Peyer's patch (tissue), 4 donors: ENCODE measurements around the gene SERPINB1. TPM values are rescaled to one million over a fixed set of nuclear protein-coding genes. Genes with fewer than 3 reads are reported as not detected.

ENCODE experiments used
- DNase-seq, 3 donors: peaks; one replicate each; pipeline ENCODE4 v3.0.0-alpha.2; 2017 to 2019
- H3K27ac ChIP-seq, 4 donors: fragments of 200-600 bp; sonication (generic); one replicate each; pipeline ENCODE4 v1.5.1; 2016 to 2019
- H3K27me3 ChIP-seq, 2 donors: fragments of 200-600 bp; sonication (generic); one replicate each; pipeline ENCODE4 v1.5.1; 2019
- H3K36me3 ChIP-seq, 3 donors: fragments of 200-600 bp; sonication (generic); one replicate each; pipeline ENCODE4 v1.5.1; 2016 to 2019
- H3K4me1 ChIP-seq, 4 donors: fragments of 200-600 bp; sonication (generic); one replicate each; pipeline ENCODE4 v1.5.1; 2016 to 2019
- H3K4me3 ChIP-seq, 4 donors: fragments of 200-600 bp; sonication (generic); 1 replicate in 3 of 4; 2 replicates in 1 of 4; pipeline ENCODE4 v1.5.1; 2016 to 2019; ENCODE audit warnings: mild to moderate bottlenecking in 1 of 4
- H3K9me3 ChIP-seq, 4 donors: fragments of 200-600 bp; sonication (generic); one replicate each; pipeline ENCODE4 v1.5.1; 2016 to 2019; ENCODE audit warnings: mild to moderate bottlenecking in 1 of 4
- CTCF ChIP-seq, 6 experiments: fragments of 450-650 bp in 4 of 6; fragments of 200-600 bp in 2 of 6; sonication (generic) in 1 of 6; IDR thresholded peaks; one replicate each; pipeline ENCODE4 v1.5.1; 2017 to 2019; ENCODE audit warnings: antibody characterized with exemption in 6 of 6, mild to moderate bottlenecking in 3 of 6, moderate library complexity in 1 of 6
- POLR2A ChIP-seq, 2 donors: fragments of 450-650 bp; IDR thresholded peaks; one replicate each; pipeline ENCODE4 v1.5.1; 2017; ENCODE audit warnings: antibody characterized with exemption in 2 of 2, mild to moderate bottlenecking in 2 of 2, moderate library complexity in 2 of 2
- total RNA-seq, 4 donors: library from RNA; depleted of rRNA; stranded (reverse); fragments of >200 nt; gene quantifications; one replicate each; pipeline ENCODE4 v1.1.0, GENCODE V29; 2016

SERPINB1 gene
- total RNA-seq, 4 donors from 2014 or later, result 58.6 to 122 (median 86.4) TPM

DNA sequence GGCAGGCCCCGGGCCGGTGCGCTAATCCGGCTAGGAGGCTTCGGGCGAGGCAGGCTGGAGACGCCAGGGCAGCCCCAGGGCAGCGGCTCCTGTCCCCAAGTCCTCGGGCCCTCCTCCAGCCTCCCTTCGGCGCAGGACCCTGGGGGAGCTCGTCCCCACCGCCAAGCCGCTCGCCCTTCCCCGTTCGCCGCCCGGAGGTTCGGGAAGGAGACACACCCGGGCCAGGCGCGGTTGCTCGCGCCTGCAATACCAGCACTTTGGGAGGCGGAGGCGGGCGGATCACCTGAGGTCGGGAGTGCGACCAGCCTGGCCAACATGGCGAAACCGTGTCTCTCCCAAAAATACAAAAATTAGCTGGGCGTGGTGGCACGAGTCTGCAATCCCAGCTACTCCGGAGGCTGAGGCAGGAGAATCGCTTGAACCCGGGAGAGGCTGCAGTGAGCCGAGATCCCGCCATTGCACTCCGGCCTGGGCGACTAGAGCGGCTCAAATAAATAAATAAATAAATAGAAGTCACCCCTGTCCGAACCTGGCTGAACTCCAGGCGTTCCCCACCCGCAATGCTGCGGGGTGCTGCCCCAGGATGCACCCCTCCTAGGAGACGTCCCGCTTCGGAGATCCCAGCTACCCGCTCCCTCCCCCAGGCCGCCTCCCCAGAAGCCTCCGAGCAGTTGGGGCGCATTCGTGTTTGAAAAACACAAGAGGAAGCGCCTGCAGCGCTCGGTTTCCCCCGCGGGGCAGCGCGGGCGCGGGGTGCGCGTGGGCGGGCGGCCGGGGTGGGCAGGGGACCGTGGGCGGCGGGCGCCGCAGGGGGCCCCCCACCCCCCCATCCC is 33.9 kb upstream of the SERPINB1 start:
- Histone ChIP-seq H3K9me3 (no peaks in the 10 kb centered on the region), H3K27ac (peak overlapping the region; percentile 84 to 93 (median 88)), H3K27me3 (no peaks in the 10 kb centered on the region), H3K4me3 (peak overlapping the region; percentile 47 to 65 (median 58)), H3K4me1 (peaks cover 0 to 27% (median 21%) of the 10 kb centered on the region in 4 donors), H3K36me3 (no peaks in the 10 kb centered on the region)
- peak; percentile 74 to 85 (median 75) for DNase-seq
- TF ChIP-seq CTCF (IDR thresholded peaks at IDR 0.05) (peak in 3 of 6 experiments; percentile 23 to 37 (median 29)), POLR2A (IDR thresholded peaks at IDR 0.05) (peak in 1 of 2 donors; percentile 17)

DNA sequence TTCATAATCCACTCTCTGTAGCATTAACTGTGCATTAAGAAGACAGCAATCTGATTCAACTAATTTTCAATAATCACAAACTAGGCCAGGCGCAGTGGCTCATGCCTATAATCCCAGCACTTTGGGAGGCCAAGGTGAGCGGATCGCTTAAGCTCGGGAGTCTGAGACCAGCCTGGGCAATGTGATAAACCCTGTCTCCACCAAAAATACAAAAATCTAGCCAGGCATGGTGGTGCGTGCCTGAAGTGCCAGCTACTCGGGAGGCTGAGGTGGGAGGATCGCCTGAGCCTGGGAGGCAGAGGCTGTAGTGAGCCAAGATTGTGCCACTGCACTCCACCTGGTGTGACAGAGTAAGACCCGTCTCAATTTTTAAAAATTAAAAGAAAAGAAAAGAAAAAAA is 32.0 kb upstream of the SERPINB1 start:
- no peak for TF ChIP-seq CTCF (IDR thresholded peaks at IDR 0.05)
- TF ChIP-seq POLR2A (IDR thresholded peaks at IDR 0.05), result no peak
- Histone ChIP-seq H3K27ac (no peak overlapping the region), H3K9me3 (no peaks in the 10 kb centered on the region), H3K27me3 (no peaks in the 10 kb centered on the region), H3K4me3 (no peak overlapping the region), H3K4me1 (peaks cover 0 to 24% (median 20%) of the 10 kb centered on the region in 4 donors), H3K36me3 (no peaks in the 10 kb centered on the region)
- no peak for DNase-seq

DNA sequence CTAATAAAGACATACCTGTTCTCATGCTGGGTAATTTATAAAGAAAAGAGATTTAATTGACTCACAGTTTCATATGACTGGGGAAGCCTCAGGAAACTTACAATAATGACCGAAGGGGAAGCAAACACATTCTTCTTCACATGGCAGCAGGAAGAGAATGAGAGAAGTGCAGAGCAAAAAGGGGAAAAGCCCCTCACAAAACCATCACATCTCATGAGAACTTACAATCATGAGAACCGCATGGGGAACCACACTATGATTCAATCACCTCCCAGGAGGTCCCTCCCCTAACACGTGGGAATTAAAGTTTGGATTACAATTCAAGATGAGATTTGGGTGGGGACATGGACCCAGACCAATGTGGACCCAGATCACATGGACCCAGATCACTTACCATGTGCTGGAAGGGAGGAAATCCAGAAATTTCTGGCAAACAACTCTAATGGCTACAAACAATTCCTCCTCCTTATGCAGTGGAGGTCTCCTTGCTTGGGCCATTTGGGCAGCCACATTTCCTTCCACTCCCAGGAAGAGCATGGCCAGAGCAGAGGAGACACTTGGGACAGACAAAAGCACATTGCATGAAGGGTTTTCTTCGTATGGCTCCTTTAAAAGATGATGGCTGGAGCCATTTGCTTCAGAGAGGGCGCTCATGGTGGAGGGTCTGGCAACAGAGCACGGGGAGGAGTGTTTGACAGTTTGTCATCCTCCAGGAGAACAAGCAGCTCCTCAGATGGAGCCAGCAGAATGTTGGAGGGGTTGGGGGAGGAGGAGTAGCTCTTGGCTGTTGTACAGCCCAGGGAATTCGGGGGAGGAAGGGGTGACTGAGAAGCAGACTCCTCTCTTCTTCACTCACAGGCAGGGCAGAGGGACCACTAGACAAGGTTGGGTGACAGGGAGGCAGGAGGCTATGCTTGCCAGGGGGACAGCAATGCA is 31.0 kb upstream of the SERPINB1 start:
- Histone ChIP-seq H3K4me3 (no peak overlapping the region), H3K27ac (peak overlapping the region in 1 of 4 donors; percentile 6), H3K9me3 (no peaks in the 10 kb centered on the region), H3K27me3 (no peaks in the 10 kb centered on the region), H3K4me1 (peaks cover 0 to 21% (median 15%) of the 10 kb centered on the region in 4 donors), H3K36me3 (no peaks in the 10 kb centered on the region)
- DNase-seq, result no peak
- TF ChIP-seq POLR2A (IDR thresholded peaks at IDR 0.05) (no peak), CTCF (IDR thresholded peaks at IDR 0.05) (no peak)

DNA sequence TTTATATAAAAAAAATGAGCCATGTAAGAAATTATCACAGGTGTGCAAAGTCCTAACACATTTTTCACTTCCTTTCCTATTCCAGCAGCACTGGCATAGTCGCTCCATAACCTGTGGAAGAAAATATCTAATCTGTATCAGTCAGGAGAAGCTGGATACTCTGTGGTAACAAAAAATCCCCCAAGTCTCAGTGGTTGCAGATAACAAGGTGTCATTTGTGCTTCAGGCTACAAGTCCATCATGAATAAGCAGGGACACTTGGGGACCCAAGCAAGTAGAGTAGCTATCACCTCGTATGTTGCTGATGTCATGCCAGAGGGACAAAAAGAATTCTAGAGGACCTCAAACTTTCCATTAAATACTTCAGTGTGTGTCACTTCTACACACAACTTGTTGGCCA is 30.3 kb upstream of the SERPINB1 start:
- Histone ChIP-seq H3K4me1 (peaks cover 0 to 13% (median 10%) of the 10 kb centered on the region in 4 donors), H3K4me3 (no peak overlapping the region), H3K27me3 (no peaks in the 10 kb centered on the region), H3K36me3 (no peaks in the 10 kb centered on the region), H3K9me3 (no peaks in the 10 kb centered on the region), H3K27ac (no peak overlapping the region)
- no peak for TF ChIP-seq CTCF (IDR thresholded peaks at IDR 0.05)
- TF ChIP-seq POLR2A (IDR thresholded peaks at IDR 0.05), result no peak
- no peak for DNase-seq

DNA sequence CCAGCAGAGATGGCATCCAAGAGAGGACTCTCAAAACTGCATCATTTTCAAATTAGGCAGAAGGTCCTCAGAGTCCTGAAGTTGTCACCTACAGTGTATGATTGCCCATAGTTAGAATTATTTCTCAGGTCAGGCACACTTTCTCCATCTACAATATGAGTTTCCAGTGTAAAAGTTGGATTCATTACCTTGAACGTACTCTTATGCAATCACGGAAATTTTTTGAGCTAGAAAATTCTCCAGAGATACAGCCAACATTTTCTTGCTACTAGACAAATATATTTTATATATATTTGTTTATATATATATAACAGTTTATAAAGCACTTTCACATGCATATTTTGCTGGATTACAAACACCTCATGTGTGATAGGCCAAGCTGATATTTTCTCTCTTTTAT is 29.4 kb upstream of the SERPINB1 start:
- H3K27ac ChIP-seq, result no peak overlapping the region
- no peak overlapping the region for H3K4me3 ChIP-seq
- TF ChIP-seq CTCF (IDR thresholded peaks at IDR 0.05) (no peak), POLR2A (IDR thresholded peaks at IDR 0.05) (no peak)
- H3K36me3 ChIP-seq, result no peaks in the 10 kb centered on the region
- no peaks in the 10 kb centered on the region for H3K27me3 ChIP-seq
- no peaks in the 10 kb centered on the region for H3K9me3 ChIP-seq
- DNase-seq, result no peak
- peaks cover 0 to 12% (median 2%) of the 10 kb centered on the region in 4 donors for H3K4me1 ChIP-seq
